GM04503 (cell line): ENCODE results near the gene ELANE.

Source experiments
- DNase-seq: peaks from one replicate; pipeline ENCODE4 v3.0.0-alpha.2; 2012; ENCODE audit warnings: low read depth

ELANE gene

GRCh38 chr19:898663-899062, 46.6 kb downstream of the ELANE start:
- no peak for DNase-seq

GRCh38 chr19:899336-900042, 47.4 kb downstream of the ELANE start:
- no peak for DNase-seq

- no peak for DNase-seq
These were observed 47.9 kb downstream of the ELANE start for GRCh38 chr19:900043-900301.

- DNase-seq = no peak
These were observed 48.4 kb downstream of the ELANE start for GRCh38 chr19:900302-901111.

GRCh38 chr19:901216-902092, 49.4 kb downstream of the ELANE start:
- DNase-seq = no peak

- DNase-seq = no peak
These were observed 49.9 kb downstream of the ELANE start for GRCh38 chr19:902093-902370.

GRCh38 chr19:902446-903226, 50.5 kb downstream of the ELANE start:
- DNase-seq = no peak

- no peak for DNase-seq
These were observed 51.2 kb downstream of the ELANE start for GRCh38 chr19:903266-903797.

- no peak for DNase-seq
These were observed 52.4 kb downstream of the ELANE start for GRCh38 chr19:904545-904944.
